Measurements from ENCODE around the gene GALNT10. TPM values are rescaled to one million over a fixed set of nuclear protein-coding genes. Genes with fewer than 3 reads are reported as not detected.

The GALNT10 gene
- total and polyA plus RNA-seq, 2 experiments from 2014 or later, result 3.2 to 12.9 TPM

GRCh38 chr5:154376481-154376880 is 185.9 kb downstream of the GALNT10 start:
- TF ChIP-seq ETS1 (IDR thresholded peaks at IDR 0.05) (no peak), ZNF331 (CRISPR knock-in tag; IDR thresholded peaks at IDR 0.05; ENCODE audit: low read depth) (no peak), EZH2phosphoT487 (IDR thresholded peaks at IDR 0.05; ENCODE audit: unreplicated experiment) (no peak), JUNB (IDR thresholded peaks at IDR 0.05; ENCODE audit: unreplicated experiment) (no peak), CREB1 (CRISPR knock-in tag; IDR thresholded peaks at IDR 0.05; ENCODE audit: low read depth) (no peak), POLR2AphosphoS5 (IDR thresholded peaks at IDR 0.05; ENCODE audit: low read depth) (no peak), ZNF462 (CRISPR knock-in tag; IDR thresholded peaks at IDR 0.05) (no peak), NANOG (IDR thresholded peaks at IDR 0.05; ENCODE audit: borderline replicate concordance) (no peak), EZH2 (IDR thresholded peaks at IDR 0.05; ENCODE audit: low read depth, unreplicated experiment) (no peak), REST (IDR thresholded peaks at IDR 0.05; ENCODE audit: unreplicated experiment) (no peak), ZNF114 (CRISPR knock-in tag; IDR thresholded peaks at IDR 0.05) (no peak)
- no peaks in the 10 kb centered on the region for H3K36me3 ChIP-seq (ENCODE audit: insufficient read depth)
- H3F3A ChIP-seq (replicated peaks; ENCODE audit: low read depth), result no peaks in the 10 kb centered on the region
- H3K4me1 ChIP-seq (ENCODE audit: insufficient read depth), result no peaks in the 10 kb centered on the region
- ATAC-seq (no peak), DNase-seq (ENCODE audit: low spot score) (no peak)
- H3K4me3 Mint-ChIP-seq, result no peak overlapping the region
- H3K27ac ChIP-seq (ENCODE audit: low read depth), result no peak overlapping the region
- no peaks in the 10 kb centered on the region for H3K79me2 ChIP-seq (replicated peaks; ENCODE audit: insufficient read depth)
- no peaks in the 10 kb centered on the region for H3K9me3 Mint-ChIP-seq
- H2AFZ ChIP-seq, result no peak overlapping the region
- H3K4me2 ChIP-seq, result no peak overlapping the region
- no peaks in the 10 kb centered on the region for H3K4me1 Mint-ChIP-seq
- H3K9me2 ChIP-seq (ENCODE audit: insufficient read depth), result no peaks in the 10 kb centered on the region
- H3K36me3 Mint-ChIP-seq (ENCODE audit: low read depth), result peaks cover 4% of the 10 kb centered on the region; the same call in 2 of the 3 replicates
- peaks cover 3% of the 10 kb centered on the region for H3K27me3 Mint-ChIP-seq (ENCODE audit: insufficient read depth, low read depth, poor library complexity)
- H3K27me3 ChIP-seq (ENCODE audit: insufficient read depth), result no peaks in the 10 kb centered on the region
- no peak overlapping the region for H3K27ac Mint-ChIP-seq
- H3K4me3 ChIP-seq, result no peak overlapping the region
- H4K20me1 ChIP-seq (replicated peaks; ENCODE audit: insufficient read depth), result no peaks in the 10 kb centered on the region

All from GM23338 (cell line).